Caki2 (cell line): ENCODE measurements around the gene ITPR3. TPM values are rescaled to one million over a fixed set of nuclear protein-coding genes. Genes with fewer than 3 reads are reported as not detected.
"Not testable (repeated sequence)": the region's sequence is repeated elsewhere in the genome, so short reads cannot be mapped to it uniquely, and the experiment has no call there.

ENCODE experiments used
- DNase-seq: peaks from one replicate; pipeline ENCODE4 v3.0.0-alpha.2; 2015; ENCODE audit warnings: low read depth
- in situ Hi-C: cut with HindIII; loops from 2 replicates; pipeline ENCODE4 v1.10.0; 2016; ENCODE audit warnings: low sequenced_read_pairs, low pct_unique_long_range_greater_than_20kb, mixed read lengths
- total RNA-seq: library from RNA; depleted of rRNA; stranded (reverse); fragments of >200 nt; shearing (Covaris generic); gene quantifications from 2 replicates; pipeline ENCODE4 v1.2.3, GENCODE V29; 2014; ENCODE audit warnings: low replicate concordance

The ITPR3 gene
- total RNA-seq, 1 experiment from 2014 or later: 59.3 TPM

- DNase-seq: no peak
- in situ Hi-C loops: no loop called here
These were observed 8.9 kb downstream of the ITPR3 start for GRCh38 chr6:33630014-33630413.

- DNase-seq, in situ Hi-C loops: not testable (repeated sequence)
These were observed 10.4 kb downstream of the ITPR3 start for GRCh38 chr6:33631521-33631920.

GRCh38 chr6:33631971-33632557, 10.9 kb downstream of the ITPR3 start:
- no peak for DNase-seq
- in situ Hi-C loops: no loop called here

- in situ Hi-C loops: no loop called here
- DNase-seq: peak; percentile 50
These were observed 11.5 kb downstream of the ITPR3 start for GRCh38 chr6:33632558-33633039.

- in situ Hi-C loops: no loop called here
These were observed 12.0 kb downstream of the ITPR3 start for GRCh38 chr6:33633084-33633461.

GRCh38 chr6:33633462-33634158, 12.5 kb downstream of the ITPR3 start:
- DNase-seq: peak; percentile 61
- in situ Hi-C loops: no loop called here

More at GRCh38 chr6:33633084-33633461, 12.0 kb downstream of the ITPR3 start:
- no peak for DNase-seq

GRCh38 chr6:33634161-33634727, 13.1 kb downstream of the ITPR3 start:
- in situ Hi-C loops: no loop called here
- DNase-seq: peak; percentile 29

- in situ Hi-C loops: no loop called here
- no peak for DNase-seq
These were observed 13.8 kb downstream of the ITPR3 start for GRCh38 chr6:33634946-33635345.

GRCh38 chr6:33636655-33637054, 15.5 kb downstream of the ITPR3 start:
- in situ Hi-C loops: no loop called here
- no peak for DNase-seq

GRCh38 chr6:33638556-33638955, 17.4 kb downstream of the ITPR3 start:
- no peak for DNase-seq
- in situ Hi-C loops: no loop called here

GRCh38 chr6:33639559-33639958, 18.4 kb downstream of the ITPR3 start:
- in situ Hi-C loops: no loop called here
- DNase-seq: no peak

GRCh38 chr6:33640361-33640760, 19.2 kb downstream of the ITPR3 start:
- no peak for DNase-seq

GRCh38 chr6:33641144-33641543, 20.0 kb downstream of the ITPR3 start:
- in situ Hi-C loops: no loop called here

More at GRCh38 chr6:33640361-33640760, 19.2 kb downstream of the ITPR3 start:
- in situ Hi-C loops: no loop called here

GRCh38 chr6:33641602-33642001, 20.5 kb downstream of the ITPR3 start:
- no peak for DNase-seq
- in situ Hi-C loops: no loop called here

More at GRCh38 chr6:33641144-33641543, 20.0 kb downstream of the ITPR3 start:
- no peak for DNase-seq

GRCh38 chr6:33642897-33643296, 21.8 kb downstream of the ITPR3 start:
- in situ Hi-C loops: no loop called here
- DNase-seq: no peak

- in situ Hi-C loops: loop anchor here (10.0 kb wide), 1 partner anchor 63 kb away; the partner anchor contains the start of gene UQCC2
- DNase-seq: no peak
These were observed 30.3 kb downstream of the ITPR3 start for GRCh38 chr6:33651403-33651802.

- in situ Hi-C loops: loop anchor here (10.0 kb wide), 1 partner anchor 63 kb away; the partner anchor contains the start of gene UQCC2
- DNase-seq: no peak
These were observed 30.9 kb downstream of the ITPR3 start for GRCh38 chr6:33652002-33652401.

- no peak for DNase-seq
- in situ Hi-C loops: loop anchor here (10.0 kb wide), 1 partner anchor 60 kb away; the partner anchor contains the start of gene UQCC2
These were observed 33.9 kb downstream of the ITPR3 start for GRCh38 chr6:33654831-33655554.
